H9 (cell line): ENCODE data around the gene MX2. TPM values are rescaled to one million over a fixed set of nuclear protein-coding genes. Genes with fewer than 3 reads are reported as not detected.
A peak's percentile ranks its signal among the peaks of the same experiment; 100 is the strongest.

Source experiments
- DNase-seq: peaks from one replicate; pipeline ENCODE4 v3.0.0-alpha.2; 2017
- H2AFZ ChIP-seq: one replicate; pipeline ENCODE4 v1.6.1; 2013; ENCODE audit warnings: mild to moderate bottlenecking, low read length, control low read depth, moderate library complexity
- H2AK5ac ChIP-seq: 2 replicates; pipeline ENCODE4 v1.6.1; 2013; ENCODE audit warnings: low read length, control low read depth, mixed read lengths; ENCODE audit not compliant: insufficient read length
- H2BK120ac ChIP-seq: one replicate; pipeline ENCODE4 v1.6.1; 2013; ENCODE audit warnings: low read depth, mild to moderate bottlenecking, low read length, control low read depth, inconsistent platforms; ENCODE audit not compliant: poor library complexity, severe bottlenecking
- H2BK12ac ChIP-seq: 2 replicates; pipeline ENCODE4 v1.6.1; 2013; ENCODE audit warnings: low read length, control low read depth, mixed read lengths, low read depth; ENCODE audit not compliant: insufficient read length
- H2BK15ac ChIP-seq: 2 replicates; pipeline ENCODE4 v1.6.1; 2013; ENCODE audit warnings: low read depth, low read length, control low read depth
- H2BK20ac ChIP-seq: one replicate; pipeline ENCODE4 v1.6.1; 2013; ENCODE audit warnings: low read depth, mild to moderate bottlenecking, low read length, control low read depth, inconsistent platforms; ENCODE audit not compliant: poor library complexity, severe bottlenecking
- H2BK5ac ChIP-seq: 2 replicates; pipeline ENCODE4 v1.6.1; 2013; ENCODE audit warnings: low read length, control low read depth, mixed read lengths; ENCODE audit not compliant: insufficient read length
- H3K14ac ChIP-seq: 2 replicates; pipeline ENCODE4 v1.6.1; 2013; ENCODE audit warnings: low read length, control low read depth; ENCODE audit not compliant: insufficient read depth
- H3K18ac ChIP-seq: 2 replicates; pipeline ENCODE4 v1.6.1; 2013; ENCODE audit warnings: low read depth, mild to moderate bottlenecking, mixed read lengths, low read length, control low read depth; ENCODE audit not compliant: insufficient read length
- H3K23ac ChIP-seq: 2 replicates; pipeline ENCODE4 v1.6.1; 2013; ENCODE audit warnings: low read length, control low read depth, mixed read lengths, low read depth; ENCODE audit not compliant: insufficient read length
- H3K23me2 ChIP-seq: 2 replicates; pipeline ENCODE4 v1.6.1; 2013; ENCODE audit warnings: low read depth, mild to moderate bottlenecking, mixed read lengths, low read length, control low read depth; ENCODE audit not compliant: insufficient read length, poor library complexity, severe bottlenecking
- H3K27ac ChIP-seq: 2 replicates; pipeline ENCODE4 v1.5.1; 2013; ENCODE audit warnings: low read length, control low read depth, mixed read lengths, low read depth; ENCODE audit not compliant: insufficient read length
- H3K27me3 ChIP-seq: 2 replicates; pipeline ENCODE4 v1.6.1; 2013; ENCODE audit warnings: low read length, control low read depth, inconsistent platforms; ENCODE audit not compliant: insufficient read depth
- H3K4ac ChIP-seq: 2 replicates; pipeline ENCODE4 v1.6.1; 2013; ENCODE audit warnings: low read depth, mild to moderate bottlenecking, control low read depth, inconsistent platforms, low read length, moderate library complexity
- H3K4me1 ChIP-seq: 2 replicates; pipeline ENCODE4 v1.6.1; 2013; ENCODE audit warnings: low read length, control low read depth, inconsistent platforms; ENCODE audit not compliant: insufficient read depth
- H3K4me2 ChIP-seq: 2 replicates; pipeline ENCODE4 v1.6.1; 2013; ENCODE audit warnings: low read length, control low read depth, mixed read lengths; ENCODE audit not compliant: insufficient read length, insufficient read depth
- H3K56ac ChIP-seq: 2 replicates; pipeline ENCODE4 v1.6.1; 2013; ENCODE audit warnings: low read depth, mild to moderate bottlenecking, mixed read lengths, low read length, control low read depth; ENCODE audit not compliant: insufficient read length
- H3K79me1 ChIP-seq: 2 replicates; pipeline ENCODE4 v1.6.1; 2013; ENCODE audit warnings: low read depth, mild to moderate bottlenecking, moderate library complexity, low read length, control low read depth, inconsistent platforms; ENCODE audit not compliant: insufficient read depth, poor library complexity, severe bottlenecking
- H3K79me2 ChIP-seq: 2 replicates; pipeline ENCODE4 v1.6.1; 2013; ENCODE audit warnings: low read length, control low read depth, inconsistent platforms; ENCODE audit not compliant: insufficient read depth
- H3K9ac ChIP-seq: 2 replicates; pipeline ENCODE4 v1.6.1; 2013; ENCODE audit warnings: low read length, control low read depth, mixed read lengths; ENCODE audit not compliant: insufficient read length; ENCODE audit errors: extremely low read depth
- H3K9me3 ChIP-seq: one replicate; pipeline ENCODE4 v1.6.1; 2013; ENCODE audit warnings: low read depth, low read length, inconsistent platforms; ENCODE audit not compliant: control insufficient read depth
- H3T11ph ChIP-seq: one replicate; pipeline ENCODE4 v1.6.1; 2013; ENCODE audit warnings: mild to moderate bottlenecking, low read length, control low read depth, inconsistent platforms
- H4K20me1 ChIP-seq: one replicate; pipeline ENCODE4 v1.6.1; 2013; ENCODE audit not compliant: control insufficient read depth, insufficient read length, insufficient read depth
- H4K5ac ChIP-seq: 2 replicates; pipeline ENCODE4 v1.6.1; 2013; ENCODE audit warnings: low read depth, mild to moderate bottlenecking, mixed read lengths, low read length, control low read depth; ENCODE audit not compliant: insufficient read length
- H4K8ac ChIP-seq: replicated peaks from 2 replicates; pipeline ENCODE4 v1.6.1; 2013; ENCODE audit warnings: low read length, control low read depth, mixed read lengths, low read depth; ENCODE audit not compliant: insufficient read length
- H4K91ac ChIP-seq: 2 replicates; pipeline ENCODE4 v1.6.1; 2013; ENCODE audit warnings: low read depth, mild to moderate bottlenecking, moderate library complexity, mixed read lengths, low read length, control low read depth; ENCODE audit not compliant: insufficient read length
- H3K27ac Mint-ChIP-seq, 3 experiments: 2 replicates in 2 of 3; 3 replicates in 1 of 3; pipeline ENCODE4 v1.8.0; 2020 to 2021; ENCODE audit warnings: mixed read lengths in 3 of 3, mild to moderate bottlenecking in 1 of 3, moderate library complexity in 1 of 3
- H3K27me3 Mint-ChIP-seq: 2 replicates; pipeline ENCODE4 v1.8.0; 2021; ENCODE audit warnings: low read depth, mild to moderate bottlenecking, moderate library complexity, mixed read lengths
- H3K36me3 Mint-ChIP-seq, 3 experiments: 2 replicates in 2 of 3; 3 replicates in 1 of 3; pipeline ENCODE4 v1.8.0; 2020 to 2021; ENCODE audit warnings: low read depth in 3 of 3, mixed read lengths in 3 of 3; ENCODE audit not compliant: insufficient read depth in 1 of 3
- H3K4me1 Mint-ChIP-seq, 2 experiments: 2 replicates each; pipeline ENCODE4 v1.8.0; 2020; ENCODE audit warnings: mixed read lengths in 2 of 2
- H3K4me3 Mint-ChIP-seq, 2 experiments: 2 replicates in 1 of 2; 3 replicates in 1 of 2; pipeline ENCODE4 v1.8.0; 2020 to 2021; ENCODE audit warnings: mild to moderate bottlenecking in 2 of 2, mixed read lengths in 2 of 2, moderate library complexity in 1 of 2
- H3K9me3 Mint-ChIP-seq, 2 experiments: 2 replicates in 1 of 2; 3 replicates in 1 of 2; pipeline ENCODE4 v1.8.0; 2020; ENCODE audit warnings: mild to moderate bottlenecking in 2 of 2, mixed read lengths in 2 of 2, moderate library complexity in 1 of 2
- CTCF ChIP-seq: fragments of 200-600 bp; sonication (generic); conservative IDR thresholded peaks from 3 replicates; pipeline ENCODE4 v1.8.0; 2021; ENCODE audit warnings: antibody characterized with exemption, mild to moderate bottlenecking
- WGBS: extraction: QIAGEN DNeasy Blood & Tissue Kit; methylation state at CpG from one replicate; pipeline ENCODE4 v1.1.7; 2013; ENCODE audit warnings: missing lambda C conversion rate, low lambda C conversion rate, mixed read lengths; ENCODE audit not compliant: insufficient read length; ENCODE audit errors: extremely low coverage; 5-methylcytosine and 5-hydroxymethylcytosine counted together
- total RNA-seq: library from RNA; stranded (reverse); gene quantifications from 2 replicates; pipeline ENCODE4 v1.2.1, GENCODE V29; 2021

The MX2 gene
- total RNA-seq, 1 experiment from 2014 or later: 1.8 TPM

GRCh38 chr21:41328660-41329607 is 32.9 kb upstream of the MX2 start:
- no peak for DNase-seq
- H3K79me1 ChIP-seq: no peaks in the 10 kb centered on the region
- no peak overlapping the region for H2AK5ac ChIP-seq
- H3K9me3 ChIP-seq: peaks cover 7% of the 10 kb centered on the region
- TF ChIP-seq CTCF: no peak
- H4K91ac ChIP-seq: no peak overlapping the region
- no peak overlapping the region for H2BK20ac ChIP-seq
- H3K23ac ChIP-seq: no peak overlapping the region
- H3K4me1 Mint-ChIP-seq: peaks cover 6 to 11% of the 10 kb centered on the region in 2 experiments; a peak in 2 of 4 replicates
- peaks cover 3% of the 10 kb centered on the region; the same call in 1 of the 2 replicates for H3K4me1 ChIP-seq
- no peak overlapping the region for H3K4me3 Mint-ChIP-seq
- no peak overlapping the region for H3K18ac ChIP-seq
- no peak overlapping the region for H3K56ac ChIP-seq
- no peak overlapping the region for H4K5ac ChIP-seq
- H4K8ac ChIP-seq: no peak overlapping the region
- no peak overlapping the region for H3K9ac ChIP-seq
- no peaks in the 10 kb centered on the region for H3K27me3 ChIP-seq
- no peaks in the 10 kb centered on the region for H3K23me2 ChIP-seq
- H3K36me3 Mint-ChIP-seq: peaks cover 13 to 20% (median 16%) of the 10 kb centered on the region in 3 experiments; a peak in 6 of 7 replicates
- peaks cover 17 to 21% of the 10 kb centered on the region in 2 experiments for H3K9me3 Mint-ChIP-seq
- no peak overlapping the region for H2BK15ac ChIP-seq
- H3K27me3 Mint-ChIP-seq: peaks cover 3% of the 10 kb centered on the region
- no peaks in the 10 kb centered on the region for H4K20me1 ChIP-seq
- peak overlapping the region; percentile 70; the same call in 1 of the 2 replicates for H3K14ac ChIP-seq
- H2BK120ac ChIP-seq: no peak overlapping the region
- no peak overlapping the region for H2BK5ac ChIP-seq
- no CpG with 5 or more reads among the region's 16 CpGs for WGBS
- H3T11ph ChIP-seq: no peak overlapping the region
- H3K27ac ChIP-seq: no peak overlapping the region
- H3K4ac ChIP-seq: no peak overlapping the region
- no peaks in the 10 kb centered on the region for H3K79me2 ChIP-seq
- H2AFZ ChIP-seq: no peak overlapping the region
- H3K4me2 ChIP-seq: no peak overlapping the region
- H2BK12ac ChIP-seq: no peak overlapping the region
- H3K27ac Mint-ChIP-seq: peak overlapping the region in 2 of 3 experiments; percentile 28 to 50; a peak in 3 of 7 replicates
